ENCODE results near the gene PLCB1.

- no peak for TF ChIP-seq CTCF (IDR thresholded peaks at IDR 0.05; ENCODE audit: insufficient read depth, low read depth, low read length)
- no peak for TF ChIP-seq EZH2 (IDR thresholded peaks at IDR 0.05; ENCODE audit: insufficient read depth, low read length)
These were observed 164.5 kb downstream of the PLCB1 start for GRCh38 chr20:8296536-8296935.

All from astrocyte (in vitro differentiated cells and primary cell).